Left hindlimb (tissue), 1 donor: Measurements from ENCODE around the gene SMPD1.
A peak's percentile ranks its signal among the peaks of the same experiment; 100 is the strongest.
"Not testable (repeated sequence)": the region's sequence is repeated elsewhere in the genome, so short reads cannot be mapped to it uniquely, and the experiment has no call there.

ENCODE experiments used
- DNase-seq: peaks from one replicate; pipeline ENCODE4 v3.0.0-alpha.2; 2018

The SMPD1 gene

DNA sequence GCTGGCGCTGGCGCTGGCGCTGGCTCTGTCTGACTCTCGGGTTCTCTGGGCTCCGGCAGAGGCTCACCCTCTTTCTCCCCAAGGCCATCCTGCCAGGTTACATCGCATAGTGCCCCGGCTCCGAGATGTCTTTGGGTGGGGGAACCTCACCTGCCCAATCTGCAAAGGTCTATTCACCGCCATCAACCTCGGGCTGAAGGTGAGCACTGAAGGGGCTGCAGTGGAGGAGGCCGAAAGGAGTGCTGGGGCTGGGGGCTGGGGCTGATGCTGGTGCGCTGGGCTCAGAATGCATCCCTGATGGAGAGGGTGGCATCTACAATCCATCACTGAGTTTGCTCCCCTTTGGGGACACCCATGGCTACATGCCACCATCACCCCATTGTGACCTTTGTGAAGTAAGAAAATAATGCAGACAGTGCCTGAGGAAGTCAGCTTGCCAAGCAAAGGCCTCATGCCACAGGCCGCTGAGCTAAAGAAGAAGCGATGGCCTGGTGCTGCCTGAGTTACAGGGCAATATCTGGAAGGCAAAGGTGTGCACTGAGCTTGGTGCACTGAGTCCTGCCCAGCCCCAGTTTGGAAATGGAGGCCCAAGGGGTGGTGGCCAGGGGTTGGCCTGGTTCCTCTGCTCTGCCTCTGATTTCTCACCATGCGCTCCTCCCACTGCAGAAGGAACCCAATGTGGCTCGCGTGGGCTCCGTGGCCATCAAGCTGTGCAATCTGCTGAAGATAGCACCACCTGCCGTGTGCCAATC, 620 bp downstream of the SMPD1 start:
- no peak for DNase-seq

DNA sequence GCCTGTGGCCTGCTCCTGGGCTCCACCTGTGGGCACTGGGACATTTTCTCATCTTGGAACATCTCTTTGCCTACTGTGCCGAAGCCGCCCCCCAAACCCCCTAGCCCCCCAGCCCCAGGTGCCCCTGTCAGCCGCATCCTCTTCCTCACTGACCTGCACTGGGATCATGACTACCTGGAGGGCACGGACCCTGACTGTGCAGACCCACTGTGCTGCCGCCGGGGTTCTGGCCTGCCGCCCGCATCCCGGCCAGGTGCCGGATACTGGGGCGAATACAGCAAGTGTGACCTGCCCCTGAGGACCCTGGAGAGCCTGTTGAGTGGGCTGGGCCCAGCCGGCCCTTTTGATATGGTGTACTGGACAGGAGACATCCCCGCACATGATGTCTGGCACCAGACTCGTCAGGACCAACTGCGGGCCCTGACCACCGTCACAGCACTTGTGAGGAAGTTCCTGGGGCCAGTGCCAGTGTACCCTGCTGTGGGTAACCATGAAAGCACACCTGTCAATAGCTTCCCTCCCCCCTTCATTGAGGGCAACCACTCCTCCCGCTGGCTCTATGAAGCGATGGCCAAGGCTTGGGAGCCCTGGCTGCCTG, 1.4 kb downstream of the SMPD1 start:
- DNase-seq = no peak

DNA sequence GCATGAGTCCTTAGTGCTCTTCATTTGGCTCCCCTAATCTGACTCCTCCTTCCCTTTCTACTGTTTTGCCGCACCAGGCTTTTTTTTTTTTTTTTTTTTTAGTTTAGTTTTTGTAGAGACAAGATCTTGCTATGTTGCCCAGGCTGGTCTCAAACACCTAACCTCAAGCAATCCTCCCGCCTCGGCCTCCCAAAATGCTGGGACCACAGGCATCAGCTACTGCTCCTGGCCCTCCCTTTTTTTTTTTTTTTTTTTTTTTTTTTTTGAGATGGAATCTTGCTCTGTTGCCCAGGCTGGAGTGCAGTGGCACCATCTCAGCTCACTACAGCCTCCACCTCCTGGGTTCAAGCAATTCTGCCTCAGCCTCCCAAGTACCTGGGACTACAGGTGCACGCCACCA, 2.0 kb downstream of the SMPD1 start:
- DNase-seq = not testable (repeated sequence)

DNA sequence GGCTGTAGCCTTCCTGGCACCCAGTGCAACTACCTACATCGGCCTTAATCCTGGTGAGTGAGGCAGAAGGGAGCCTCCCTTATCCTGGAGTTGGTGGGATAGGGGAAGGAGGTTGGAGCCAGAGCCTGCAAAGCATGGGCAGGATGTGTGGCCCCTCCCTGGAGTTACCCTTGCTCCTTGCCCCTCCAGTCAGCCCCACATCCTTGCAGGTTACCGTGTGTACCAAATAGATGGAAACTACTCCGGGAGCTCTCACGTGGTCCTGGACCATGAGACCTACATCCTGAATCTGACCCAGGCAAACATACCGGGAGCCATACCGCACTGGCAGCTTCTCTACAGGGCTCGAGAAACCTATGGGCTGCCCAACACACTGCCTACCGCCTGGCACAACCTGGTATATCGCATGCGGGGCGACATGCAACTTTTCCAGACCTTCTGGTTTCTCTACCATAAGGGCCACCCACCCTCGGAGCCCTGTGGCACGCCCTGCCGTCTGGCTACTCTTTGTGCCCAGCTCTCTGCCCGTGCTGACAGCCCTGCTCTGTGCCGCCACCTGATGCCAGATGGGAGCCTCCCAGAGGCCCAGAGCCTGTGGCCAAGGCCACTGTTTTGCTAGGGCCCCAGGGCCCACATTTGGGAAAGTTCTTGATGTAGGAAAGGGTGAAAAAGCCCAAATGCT, 3.9 kb downstream of the SMPD1 start:
- DNase-seq = no peak

DNA sequence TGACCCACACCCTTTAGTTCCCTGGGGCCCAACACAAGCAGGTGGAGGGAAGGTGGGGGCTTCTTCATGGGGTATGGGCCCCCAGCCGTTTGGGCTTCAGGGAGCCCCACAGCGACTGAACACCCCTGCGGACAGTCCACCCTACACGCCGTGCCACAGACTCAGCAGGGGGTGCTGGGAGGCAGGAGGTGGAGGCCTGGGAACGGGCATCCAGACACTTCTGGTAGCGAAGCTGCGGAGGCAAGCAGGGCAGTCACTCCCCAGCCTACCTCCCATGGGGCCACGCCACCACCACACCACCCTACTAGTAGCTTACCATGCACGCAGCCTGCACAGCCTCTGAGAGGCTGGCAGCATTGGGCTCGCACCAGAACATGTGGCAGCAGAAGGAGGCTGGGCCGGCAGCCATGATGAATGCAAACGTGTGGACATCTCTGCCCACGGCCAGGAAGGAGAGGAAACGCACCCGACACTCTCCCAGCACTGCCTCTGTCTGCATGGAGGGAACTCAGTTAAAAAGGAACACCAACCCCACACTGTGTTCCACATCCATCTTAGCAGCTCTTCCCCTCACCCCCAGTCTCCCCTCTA, 5.3 kb downstream of the SMPD1 start:
- DNase-seq = no peak

DNA sequence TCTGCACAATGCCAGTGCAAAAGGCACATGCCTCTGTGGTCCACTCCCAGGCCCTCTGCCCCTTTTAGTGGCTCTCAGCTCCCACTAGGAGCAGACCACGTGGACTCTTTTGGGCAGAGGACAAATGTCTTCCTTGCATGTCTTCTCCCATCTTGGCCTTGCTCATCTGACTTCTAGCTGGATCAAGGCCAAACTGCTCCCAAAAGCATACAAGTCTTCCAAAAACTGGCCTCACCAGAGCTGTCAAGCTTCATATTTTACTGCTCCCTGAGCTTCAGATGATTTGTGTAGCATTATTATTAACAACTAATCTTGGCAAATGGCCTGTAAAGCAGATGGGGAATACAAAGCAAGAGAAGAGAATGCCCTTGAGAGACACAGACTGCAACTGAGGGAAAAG, 6.9 kb downstream of the SMPD1 start:
- DNase-seq = no peak

DNA sequence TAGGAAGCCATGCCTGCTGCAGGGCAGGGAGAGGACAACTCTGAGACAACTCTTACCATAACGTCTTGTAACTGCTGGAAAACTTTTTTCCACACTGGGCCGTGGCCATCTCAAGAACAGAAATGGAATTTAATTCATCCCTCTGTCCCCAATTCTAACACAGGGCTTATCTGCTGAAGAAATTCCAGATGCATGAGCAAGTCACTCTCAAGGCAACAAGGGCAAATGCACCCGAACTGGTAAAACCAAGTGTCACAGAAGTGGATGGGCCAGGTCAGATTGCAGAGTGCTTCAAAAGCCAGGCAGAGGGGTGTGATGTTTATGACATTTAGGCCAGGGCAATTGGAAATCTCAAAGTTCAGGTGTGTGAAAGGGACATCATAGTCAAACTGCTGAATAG, 7.4 kb downstream of the SMPD1 start:
- DNase-seq = no peak

DNA sequence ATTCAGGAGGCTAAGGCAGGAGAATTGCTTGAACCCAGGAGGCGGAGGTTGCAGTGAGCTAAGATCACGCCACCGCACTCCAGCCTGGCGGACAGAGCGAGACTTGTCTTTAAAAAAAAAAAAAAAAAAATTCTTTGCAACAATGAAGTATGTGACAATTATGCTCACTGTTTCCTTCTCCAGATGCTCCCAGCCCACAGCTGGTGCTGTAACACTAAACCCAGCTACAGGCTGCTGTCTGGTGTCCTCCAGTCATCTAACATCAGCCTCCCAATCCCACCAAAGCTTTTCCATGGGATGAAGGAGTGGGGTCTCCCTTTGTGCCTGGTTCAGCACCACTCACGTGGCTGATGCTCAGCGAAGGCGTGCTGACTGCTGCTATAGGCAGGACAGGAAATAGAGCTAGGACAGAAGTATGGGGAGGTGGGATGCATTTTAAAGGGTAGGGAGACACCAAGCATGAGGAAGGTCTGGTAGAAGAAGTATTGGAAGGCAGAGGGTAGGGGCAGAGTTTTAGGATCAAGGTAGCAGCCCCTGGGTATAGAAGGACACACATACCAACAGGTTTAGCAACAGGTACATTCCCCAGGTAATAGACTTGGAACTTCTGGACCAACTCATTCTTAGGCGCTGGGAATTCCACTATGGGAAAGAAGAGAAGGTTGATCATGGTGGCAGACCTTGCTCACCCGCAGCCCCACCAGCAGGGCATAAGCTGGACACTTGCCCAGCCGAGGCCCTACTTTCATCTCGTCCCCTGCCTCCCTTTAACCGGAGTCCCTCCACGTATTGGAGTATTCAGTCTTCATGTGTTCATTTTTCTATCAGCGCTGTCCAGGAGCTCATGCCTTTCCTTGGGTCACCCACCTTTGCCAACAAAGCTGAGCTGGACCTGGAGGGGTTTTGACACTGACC, 10.4 kb downstream of the SMPD1 start:
- no peak for DNase-seq

DNA sequence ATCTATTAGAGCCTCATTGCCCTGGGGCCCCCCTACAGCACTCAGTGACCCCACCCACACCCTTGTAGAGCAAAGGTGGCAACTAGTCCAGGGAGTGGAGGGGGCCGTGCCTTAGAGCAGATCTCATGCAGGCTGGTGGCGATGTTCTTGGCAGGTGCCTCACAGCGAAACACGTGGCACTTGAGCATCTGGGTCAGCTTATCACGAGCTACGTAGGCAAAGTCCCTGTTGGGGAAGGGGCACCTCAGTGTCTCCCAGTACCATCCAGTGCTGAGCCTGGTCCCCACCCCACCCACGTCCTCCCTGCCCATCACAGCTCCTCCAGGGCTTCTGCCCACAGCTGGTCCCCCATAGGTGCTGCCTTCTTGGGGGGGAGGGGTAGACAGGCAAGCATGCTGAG, 11.2 kb downstream of the SMPD1 start:
- no peak for DNase-seq

DNA sequence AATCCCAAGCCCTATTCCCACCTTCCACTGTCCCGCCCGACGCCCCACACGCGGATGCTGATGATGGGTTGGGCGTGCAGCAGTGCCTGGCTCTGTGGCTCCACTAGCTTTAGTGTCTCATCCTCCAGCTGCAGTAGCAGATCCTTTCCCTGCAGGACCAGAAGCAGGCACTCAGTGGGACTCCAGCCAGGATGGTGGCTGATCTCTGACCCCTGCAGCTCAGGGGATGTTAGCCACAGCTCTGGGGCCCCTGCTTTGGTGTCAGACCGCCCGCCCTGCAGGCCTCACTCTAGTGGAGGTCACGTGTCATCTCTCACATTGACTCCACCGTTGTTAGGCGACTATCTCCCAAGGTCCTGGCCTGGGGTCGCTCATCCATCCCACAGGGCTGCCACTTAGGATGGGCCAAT, 11.8 kb downstream of the SMPD1 start:
- DNase-seq = no peak

DNA sequence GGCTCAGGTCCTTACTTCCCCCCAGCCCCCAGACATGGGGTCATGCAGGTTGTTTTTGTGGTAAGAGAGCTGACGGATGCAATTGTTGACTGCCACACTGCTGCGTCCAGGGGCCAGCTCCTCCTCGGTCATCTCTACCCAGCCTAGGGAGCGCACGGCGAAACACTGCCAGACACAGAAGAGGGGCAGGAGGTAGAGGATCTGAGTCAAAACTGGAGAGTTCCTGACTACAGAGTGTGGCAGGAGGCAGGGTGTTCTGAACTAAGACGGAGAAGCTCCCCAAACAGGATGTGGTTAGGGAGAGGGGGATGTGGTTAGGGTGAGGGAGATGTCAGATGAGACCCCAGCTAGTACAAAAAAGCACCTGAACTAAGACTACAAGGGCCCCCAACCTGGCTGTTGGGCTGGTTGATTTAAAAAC, 12.3 kb downstream of the SMPD1 start:
- DNase-seq = no peak

DNA sequence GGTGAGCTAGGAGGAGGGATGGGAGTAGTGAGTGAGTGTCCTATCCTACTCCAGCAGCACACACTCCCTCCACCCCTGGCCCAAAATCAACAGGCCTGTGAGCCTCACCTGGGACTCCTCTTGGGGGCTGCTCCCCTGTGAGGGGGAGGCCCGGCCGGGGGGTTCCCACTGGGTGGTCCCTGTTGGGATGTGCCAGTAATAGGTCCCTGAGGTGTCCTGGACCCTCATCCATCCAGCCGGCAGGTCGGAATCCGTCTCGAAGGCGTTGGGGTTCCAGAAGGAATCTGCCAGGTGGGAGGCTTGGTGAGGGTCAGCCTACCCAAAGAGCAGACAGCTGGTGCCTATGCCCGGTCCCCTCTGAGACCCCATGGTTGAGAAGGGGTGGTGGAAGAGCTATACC, 13.3 kb downstream of the SMPD1 start:
- no peak for DNase-seq

DNA sequence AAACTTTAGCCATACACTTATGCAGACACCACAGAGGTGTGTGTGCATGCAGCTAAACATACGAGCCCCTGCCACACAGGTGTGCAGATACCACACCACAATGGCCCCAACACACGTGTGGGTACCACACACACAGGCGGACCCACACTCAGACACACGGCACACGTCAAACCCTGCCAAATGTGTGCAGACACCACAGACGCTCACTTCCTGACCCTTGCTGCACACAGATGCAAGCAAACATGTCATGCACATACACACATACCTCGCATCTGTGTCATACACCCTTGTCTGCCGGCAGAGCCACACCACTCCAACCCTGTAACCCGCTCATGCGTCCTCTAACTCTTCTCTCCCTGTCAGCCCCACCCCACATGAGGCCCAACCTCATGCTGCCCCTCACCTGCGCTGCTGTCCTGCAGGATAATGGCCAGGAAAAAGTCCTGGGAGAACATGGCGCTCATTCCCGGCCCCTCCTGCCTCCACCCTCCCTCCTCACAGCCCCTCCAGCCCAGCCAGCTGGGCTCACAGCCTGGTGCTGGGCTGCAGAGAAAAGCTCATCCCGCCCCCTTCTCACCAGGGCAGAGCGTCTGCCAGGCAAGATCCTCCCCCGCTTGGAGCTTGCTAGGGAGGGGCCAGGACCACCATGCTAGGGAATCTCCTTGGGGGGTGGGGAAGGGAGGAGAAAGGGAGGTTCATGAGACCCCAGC, 14.2 kb downstream of the SMPD1 start:
- DNase-seq = no peak

DNA sequence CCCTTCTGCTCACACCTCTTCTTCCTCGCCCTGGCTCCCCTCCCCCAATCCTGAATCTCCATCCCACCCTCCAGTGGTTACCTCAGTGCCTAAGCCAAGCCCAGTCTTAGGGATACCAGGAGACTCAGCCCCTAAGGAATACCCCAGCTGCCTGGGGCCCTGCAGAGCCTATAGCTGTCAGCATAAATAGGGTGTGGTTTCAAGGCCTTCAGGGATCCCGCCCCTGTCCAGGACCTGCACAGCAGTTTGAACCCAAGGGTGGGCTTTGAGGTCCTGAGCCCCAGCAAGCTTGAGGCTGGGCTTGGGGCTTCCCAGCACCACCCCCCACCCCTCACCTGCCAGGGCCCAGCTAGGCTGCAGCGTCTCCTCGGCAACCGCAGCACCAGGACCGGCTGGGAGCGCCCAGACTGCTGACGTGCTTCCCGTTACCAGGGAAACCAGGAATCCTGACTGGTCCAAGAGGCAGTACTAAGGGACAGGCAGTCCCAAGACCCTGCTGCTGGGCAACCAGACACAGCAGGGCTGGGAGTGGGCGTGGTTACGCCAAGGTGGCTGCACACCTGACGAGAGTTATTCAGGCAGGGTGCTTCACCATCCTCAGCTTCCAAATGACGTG, 14.9 kb downstream of the SMPD1 start:
- DNase-seq = peak; percentile 52

DNA sequence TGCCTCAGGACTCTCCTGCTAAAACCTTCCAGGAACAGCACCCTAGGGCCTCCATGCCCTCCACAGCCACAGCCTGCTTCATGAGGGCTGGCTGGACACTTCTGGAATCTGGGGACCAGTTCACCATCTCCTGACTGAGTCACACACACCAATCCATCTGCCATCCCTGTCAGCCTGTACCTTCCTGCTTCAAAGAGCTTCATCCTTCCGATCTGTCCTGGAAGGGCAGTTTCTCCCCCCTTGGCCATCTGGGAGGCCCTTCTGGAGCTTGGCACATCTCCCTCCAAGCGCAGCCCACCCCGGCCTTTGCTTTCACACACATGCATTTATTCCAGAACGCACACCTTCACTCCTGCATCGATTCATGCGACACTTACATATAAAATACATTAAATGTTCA, 15.6 kb downstream of the SMPD1 start:
- no peak for DNase-seq

DNA sequence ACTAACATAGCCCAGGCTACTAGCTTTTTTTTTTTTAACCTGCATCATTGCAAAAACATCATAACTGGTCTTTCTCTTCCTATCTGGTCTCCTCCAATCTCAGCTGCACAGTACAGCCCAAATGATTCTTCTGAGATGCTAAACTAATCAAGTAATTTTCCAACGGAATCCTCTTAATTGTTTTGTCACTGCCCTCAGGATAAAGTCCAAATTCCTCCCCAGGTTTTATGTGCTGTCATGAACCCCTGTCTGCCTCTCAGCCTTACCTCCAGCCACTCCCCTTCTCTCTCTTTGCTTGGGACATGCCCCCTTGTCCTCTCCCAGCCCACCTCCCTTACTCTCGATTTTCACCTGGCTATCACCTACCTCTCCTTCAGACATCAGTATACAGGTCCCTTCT, 16.1 kb downstream of the SMPD1 start:
- no peak for DNase-seq

DNA sequence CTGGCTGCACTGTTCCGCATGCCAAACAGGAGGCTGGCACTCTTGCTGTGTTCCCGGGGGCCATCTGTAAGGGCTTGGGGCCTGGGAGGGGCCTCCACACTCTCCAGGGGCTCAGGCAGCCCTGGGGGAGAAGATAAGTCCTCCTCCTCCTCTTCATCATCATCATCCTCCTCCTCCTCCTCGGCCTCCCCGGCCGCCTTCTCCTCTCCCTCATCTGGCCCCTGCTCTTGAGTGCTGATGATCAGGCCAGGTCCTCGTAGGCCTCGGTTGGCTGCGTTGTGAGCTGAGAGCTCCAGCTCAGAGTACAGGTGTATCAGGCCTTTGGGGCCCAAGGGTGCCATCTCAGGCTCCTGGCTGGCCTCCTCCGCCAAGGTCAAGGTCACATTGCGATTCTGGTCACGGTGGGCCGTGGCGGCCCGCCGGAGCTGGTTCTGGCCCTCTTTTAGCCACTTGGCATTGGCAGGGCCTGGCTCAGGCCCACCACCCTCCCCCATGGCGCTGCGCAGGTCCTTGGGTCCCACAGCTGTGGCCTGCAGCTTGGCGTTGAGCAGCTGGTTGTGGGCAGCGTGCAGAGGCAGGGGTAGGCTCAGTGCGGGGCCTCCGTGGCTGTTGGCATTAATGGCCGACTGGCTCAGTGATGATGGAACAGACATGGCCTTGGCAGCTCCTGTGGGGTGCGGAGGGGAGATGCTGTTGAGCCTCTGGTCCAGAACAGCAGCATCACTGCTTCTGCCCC, 20.6 kb downstream of the SMPD1 start:
- DNase-seq = no peak

DNA sequence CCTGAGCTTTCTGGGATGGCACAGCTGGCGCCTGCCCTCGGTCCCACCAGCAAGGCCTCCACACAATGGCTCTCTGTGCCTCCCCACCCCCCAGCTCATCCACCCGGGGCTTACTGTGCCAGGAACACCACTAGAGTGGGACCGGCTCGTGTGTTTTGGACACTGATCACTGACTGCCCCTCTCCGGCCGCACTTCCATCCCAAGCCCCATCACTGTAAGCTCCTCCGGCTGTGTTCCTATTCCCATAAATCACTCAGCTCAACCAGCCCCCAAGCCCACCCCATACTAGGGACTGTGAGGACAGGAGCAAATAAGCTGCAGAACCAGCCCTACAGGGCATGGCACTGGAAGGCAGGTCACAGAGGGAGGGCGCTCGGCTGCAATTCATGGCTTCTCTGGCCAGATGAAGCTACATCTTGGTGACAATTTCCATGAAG, 21.3 kb downstream of the SMPD1 start:
- no peak for DNase-seq

DNA sequence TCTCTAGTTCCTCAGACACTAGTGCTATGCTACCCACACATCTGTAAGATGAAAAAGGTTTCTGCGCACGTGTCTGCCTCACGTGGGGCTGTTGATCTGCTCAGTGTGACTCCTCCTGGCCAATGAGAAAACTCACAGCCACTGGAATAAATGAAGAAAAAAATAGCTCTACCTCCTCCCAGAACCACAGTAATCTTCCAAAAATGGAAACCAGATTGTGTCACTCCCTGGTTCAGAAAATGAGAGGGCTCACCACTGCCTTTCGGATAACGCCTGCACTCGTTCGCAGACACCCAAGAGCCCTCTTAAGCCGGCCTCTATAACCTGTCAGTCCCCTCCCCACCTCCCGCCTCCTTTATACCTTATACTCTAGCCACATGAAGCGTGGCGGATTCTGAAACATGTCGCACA, 23.5 kb downstream of the SMPD1 start:
- DNase-seq = no peak

DNA sequence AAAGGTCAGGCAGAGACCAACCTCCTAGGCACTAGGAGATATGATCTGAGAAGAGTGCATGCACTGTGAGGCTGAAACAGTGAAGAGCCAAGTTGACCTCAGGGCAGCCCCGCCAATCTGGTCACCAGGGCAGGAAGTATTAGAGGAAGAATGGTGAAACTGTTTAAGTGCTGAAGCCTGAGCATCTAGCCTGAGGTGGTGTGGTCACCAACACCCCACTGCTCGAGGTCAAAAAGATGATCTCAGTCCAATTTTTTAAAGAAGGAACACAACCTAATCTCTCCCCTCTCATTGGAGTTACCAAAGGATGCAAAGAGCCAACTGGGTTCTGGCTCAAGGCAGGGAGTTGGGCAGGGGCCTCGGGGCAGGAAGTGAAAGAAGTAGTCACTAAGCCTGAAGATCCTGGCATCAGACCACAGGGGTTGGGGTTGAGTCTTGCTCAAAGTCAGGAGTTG, 24.6 kb downstream of the SMPD1 start:
- no peak for DNase-seq

DNA sequence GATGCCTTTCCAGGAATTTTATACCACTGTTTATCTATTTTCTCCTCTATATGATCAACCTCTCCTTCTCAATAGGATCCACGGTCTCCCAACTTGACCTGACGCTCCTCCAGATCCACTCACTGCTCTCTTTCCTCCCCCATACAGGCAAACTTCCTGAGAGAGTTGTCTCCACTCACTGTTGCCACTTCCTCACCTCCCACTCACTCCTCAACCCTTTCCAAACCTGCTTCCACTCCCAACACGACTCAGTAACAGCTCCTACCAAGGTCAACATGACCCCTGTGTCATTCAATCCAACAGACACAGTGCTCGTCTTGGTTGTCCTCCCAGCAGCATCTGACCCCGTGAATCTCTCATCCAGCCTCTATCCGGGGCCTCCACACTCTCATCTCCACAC, 25.5 kb downstream of the SMPD1 start:
- DNase-seq = no peak
